ENCODE data around the gene TMEM176A. TPM values are rescaled to one million over a fixed set of nuclear protein-coding genes. Genes with fewer than 3 reads are reported as not detected.

The TMEM176A gene
- polyA plus RNA-seq, 1 donor from 2014 or later: not detected

GRCh38 chr7:150850273-150850672 is 49.7 kb downstream of the TMEM176A start:
- H3K4me3 ChIP-seq (ENCODE audit: low read length): no peak overlapping the region
- no peaks in the 10 kb centered on the region for H3K27me3 ChIP-seq (ENCODE audit: insufficient read depth, low read depth, low read length)
- no peak overlapping the region for H3K27ac ChIP-seq (ENCODE audit: low read length)
- H3K36me3 ChIP-seq (ENCODE audit: insufficient read depth, low read length): no peaks in the 10 kb centered on the region
- H3K9me3 ChIP-seq (ENCODE audit: low read length): no peaks in the 10 kb centered on the region
- no peak overlapping the region for H3K4me2 ChIP-seq (ENCODE audit: low read length)
- no peaks in the 10 kb centered on the region for H4K20me1 ChIP-seq (ENCODE audit: insufficient read depth)
- no peaks in the 10 kb centered on the region for H3K79me2 ChIP-seq (replicated peaks; ENCODE audit: insufficient read depth, low read length)
- no peaks in the 10 kb centered on the region for H3F3A ChIP-seq (ENCODE audit: insufficient read depth, low read length, poor library complexity, severe bottlenecking)
- no peak overlapping the region for H3K9ac ChIP-seq (ENCODE audit: low read length)
- no peaks in the 10 kb centered on the region for H3K9me2 ChIP-seq (ENCODE audit: insufficient read depth, low read length)
- TF ChIP-seq RAD21 (conservative IDR thresholded peaks at IDR 0.05): no peak
- TF ChIP-seq, protein P1, sequence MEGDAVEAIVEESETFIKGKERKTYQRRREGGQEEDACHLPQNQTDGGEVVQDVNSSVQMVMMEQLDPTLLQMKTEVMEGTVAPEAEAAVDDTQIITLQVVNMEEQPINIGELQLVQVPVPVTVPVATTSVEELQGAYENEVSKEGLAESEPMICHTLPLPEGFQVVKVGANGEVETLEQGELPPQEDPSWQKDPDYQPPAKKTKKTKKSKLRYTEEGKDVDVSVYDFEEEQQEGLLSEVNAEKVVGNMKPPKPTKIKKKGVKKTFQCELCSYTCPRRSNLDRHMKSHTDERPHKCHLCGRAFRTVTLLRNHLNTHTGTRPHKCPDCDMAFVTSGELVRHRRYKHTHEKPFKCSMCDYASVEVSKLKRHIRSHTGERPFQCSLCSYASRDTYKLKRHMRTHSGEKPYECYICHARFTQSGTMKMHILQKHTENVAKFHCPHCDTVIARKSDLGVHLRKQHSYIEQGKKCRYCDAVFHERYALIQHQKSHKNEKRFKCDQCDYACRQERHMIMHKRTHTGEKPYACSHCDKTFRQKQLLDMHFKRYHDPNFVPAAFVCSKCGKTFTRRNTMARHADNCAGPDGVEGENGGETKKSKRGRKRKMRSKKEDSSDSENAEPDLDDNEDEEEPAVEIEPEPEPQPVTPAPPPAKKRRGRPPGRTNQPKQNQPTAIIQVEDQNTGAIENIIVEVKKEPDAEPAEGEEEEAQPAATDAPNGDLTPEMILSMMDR (IDR thresholded peaks at IDR 0.05; ENCODE audit: poor library complexity, severe bottlenecking): no peak
- TF ChIP-seq REST (IDR thresholded peaks at IDR 0.05; ENCODE audit: borderline replicate concordance): no peak
- TF ChIP-seq EZH2 (IDR thresholded peaks at IDR 0.05; ENCODE audit: borderline replicate concordance, insufficient read depth, low read length, poor library complexity, severe bottlenecking): no peak
- TF ChIP-seq EP300 (conservative IDR thresholded peaks at IDR 0.05; ENCODE audit: poor library complexity, severe bottlenecking): no peak
- no peak for TF ChIP-seq POLR2AphosphoS5 (IDR thresholded peaks at IDR 0.05)
- TF ChIP-seq MXI1 (conservative IDR thresholded peaks at IDR 0.05; ENCODE audit: poor library complexity, severe bottlenecking): no peak
- TF ChIP-seq TAF1 (IDR thresholded peaks at IDR 0.05; ENCODE audit: low read depth): no peak
- no peak for TF ChIP-seq SMC3 (conservative IDR thresholded peaks at IDR 0.05; ENCODE audit: poor library complexity)
- no peak overlapping the region for H2AFZ ChIP-seq (ENCODE audit: low read depth, low read length)

GRCh38 chr7:150851492-150852370 is 51.2 kb downstream of the TMEM176A start:
- Histone ChIP-seq H3K4me3 (ENCODE audit: low read length) (no peak overlapping the region), H3K9me2 (ENCODE audit: insufficient read depth, low read length) (no peaks in the 10 kb centered on the region), H3K4me2 (ENCODE audit: low read length) (no peak overlapping the region), H3K27me3 (ENCODE audit: insufficient read depth, low read depth, low read length) (no peaks in the 10 kb centered on the region), H3K79me2 (replicated peaks; ENCODE audit: insufficient read depth, low read length) (no peaks in the 10 kb centered on the region), H3K9ac (ENCODE audit: low read length) (no peak overlapping the region), H2AFZ (ENCODE audit: low read depth, low read length) (no peak overlapping the region), H4K20me1 (ENCODE audit: insufficient read depth) (no peaks in the 10 kb centered on the region), H3K36me3 (ENCODE audit: insufficient read depth, low read length) (no peaks in the 10 kb centered on the region), H3K9me3 (ENCODE audit: low read length) (no peaks in the 10 kb centered on the region), H3F3A (ENCODE audit: insufficient read depth, low read length, poor library complexity, severe bottlenecking) (no peaks in the 10 kb centered on the region), H3K27ac (ENCODE audit: low read length) (no peak overlapping the region)
- TF ChIP-seq, protein P1 (IDR thresholded peaks at IDR 0.05; ENCODE audit: poor library complexity, severe bottlenecking): no peak
- TF ChIP-seq RAD21 (conservative IDR thresholded peaks at IDR 0.05): no peak
- TF ChIP-seq EP300 (conservative IDR thresholded peaks at IDR 0.05; ENCODE audit: poor library complexity, severe bottlenecking): no peak
- TF ChIP-seq SMC3 (conservative IDR thresholded peaks at IDR 0.05; ENCODE audit: poor library complexity): no peak
- no peak for TF ChIP-seq TAF1 (IDR thresholded peaks at IDR 0.05; ENCODE audit: low read depth)
- no peak for TF ChIP-seq POLR2AphosphoS5 (IDR thresholded peaks at IDR 0.05)
- TF ChIP-seq MXI1 (conservative IDR thresholded peaks at IDR 0.05; ENCODE audit: poor library complexity, severe bottlenecking): no peak
- TF ChIP-seq REST (IDR thresholded peaks at IDR 0.05; ENCODE audit: borderline replicate concordance): no peak
- no peak for TF ChIP-seq EZH2 (IDR thresholded peaks at IDR 0.05; ENCODE audit: borderline replicate concordance, insufficient read depth, low read length, poor library complexity, severe bottlenecking)
